Activated B cell treated with CpG ODN at 0.5 μM for 24 hours (primary cell): Measurements from ENCODE around the gene HDAC9. TPM values are rescaled to one million over a fixed set of nuclear protein-coding genes. Genes with fewer than 3 reads are reported as not detected.

ENCODE experiments used
- ATAC-seq: fragments of 200-7000 bp; cut with Tn5 transposase; one replicate; pipeline ENCODE4 v1.10.0; 2021; ENCODE audit warnings: low read depth, mild to moderate bottlenecking, moderate library complexity
- CTCF ChIA-PET: fragments of 350-600 bp; sonication (Branson Sonifier 250); formaldehyde crosslinking; loops from one replicate; lab custom pipeline; 2021; ENCODE audit warnings: antibody characterized with exemption; lab: Charles Lee
- POLR2A ChIA-PET: fragments of 350-600 bp; sonication (Branson Sonifier 250); formaldehyde crosslinking; loops from one replicate; lab custom pipeline; 2021; ENCODE audit warnings: antibody characterized with exemption; lab: Charles Lee
- DNase-seq: peaks from one replicate; pipeline ENCODE4 v3.0.0; 2022
- H3K27ac Mint-ChIP-seq: one replicate; pipeline ENCODE4 v1.8.0; 2020; ENCODE audit warnings: mixed read lengths
- H3K27me3 Mint-ChIP-seq: one replicate; pipeline ENCODE4 v1.8.0; 2021; ENCODE audit warnings: mixed read lengths
- H3K36me3 Mint-ChIP-seq: one replicate; pipeline ENCODE4 v1.8.0; 2021; ENCODE audit warnings: low read depth, mixed read lengths
- H3K4me1 Mint-ChIP-seq: one replicate; pipeline ENCODE4 v1.8.0; 2021; ENCODE audit warnings: mixed read lengths
- H3K4me3 Mint-ChIP-seq: one replicate; pipeline ENCODE4 v1.8.0; 2020; ENCODE audit warnings: mild to moderate bottlenecking, mixed read lengths
- H3K9me3 Mint-ChIP-seq: one replicate; pipeline ENCODE4 v1.8.0; 2020; ENCODE audit warnings: mixed read lengths
- CTCF ChIP-seq: fragments of 200-600 bp; IDR thresholded peaks from one replicate; pipeline ENCODE4 v1.8.0; 2022; ENCODE audit warnings: antibody characterized with exemption, mild to moderate bottlenecking
- intact Hi-C: fragments of 100-400 bp; cut with micrococcal nuclease; formaldehyde crosslinking; loops from one replicate; pipeline ENCODE4 v1.15.1; 2024
- total RNA-seq: library from RNA; stranded (reverse); gene quantifications from 2 replicates; pipeline ENCODE4 v1.2.3, GENCODE V29; 2022

The HDAC9 gene
- total RNA-seq, 1 donor from 2014 or later = 149 TPM

GRCh38 chr7:18786196-18786727, 290.7 kb downstream of the HDAC9 start:
- Mint-ChIP-seq H3K9me3 (peaks cover 3% of the 10 kb centered on the region), H3K27ac (no peak overlapping the region), H3K36me3 (peaks cover 2% of the 10 kb centered on the region), H3K27me3 (no peaks in the 10 kb centered on the region), H3K4me1 (no peaks in the 10 kb centered on the region), H3K4me3 (no peak overlapping the region)
- ChIA-PET CTCF (interaction anchor here (0.6 kb wide), 1 partner anchor 635 kb away, joined by 3 read pairs; no protein-coding TSS in a partner anchor), POLR2A (no interaction called here)
- no peak for TF ChIP-seq CTCF
- ATAC-seq = no peak
- intact Hi-C loops = no loop called here
- no peak for DNase-seq

GRCh38 chr7:18786796-18787195, 291.2 kb downstream of the HDAC9 start:
- no peak for TF ChIP-seq CTCF
- H3K36me3 Mint-ChIP-seq = peaks cover 2% of the 10 kb centered on the region
- ChIA-PET CTCF (interaction anchor here (0.6 kb wide), 1 partner anchor 636 kb away, joined by 3 read pairs; no protein-coding TSS in a partner anchor), POLR2A (no interaction called here)
- no peak overlapping the region for H3K4me3 Mint-ChIP-seq
- peaks cover 3% of the 10 kb centered on the region for H3K9me3 Mint-ChIP-seq
- no peaks in the 10 kb centered on the region for H3K27me3 Mint-ChIP-seq
- H3K4me1 Mint-ChIP-seq = no peaks in the 10 kb centered on the region
- intact Hi-C loops = no loop called here
- ATAC-seq (no peak), DNase-seq (no peak)
- no peak overlapping the region for H3K27ac Mint-ChIP-seq

- no peaks in the 10 kb centered on the region for H3K4me1 Mint-ChIP-seq
- POLR2A ChIA-PET = no interaction called here
- DNase-seq (no peak), ATAC-seq (no peak)
- no peak for TF ChIP-seq CTCF
- H3K27ac Mint-ChIP-seq = no peak overlapping the region
- H3K9me3 Mint-ChIP-seq = peaks cover 3% of the 10 kb centered on the region
- H3K4me3 Mint-ChIP-seq = no peak overlapping the region
- H3K36me3 Mint-ChIP-seq = peaks cover 2% of the 10 kb centered on the region
- intact Hi-C loops = no loop called here
- CTCF ChIA-PET = no interaction called here
- no peaks in the 10 kb centered on the region for H3K27me3 Mint-ChIP-seq
Observed at GRCh38 chr7:18788026-18788425, 292.5 kb downstream of the HDAC9 start.

- ATAC-seq = no peak
- H3K4me3 Mint-ChIP-seq = no peak overlapping the region
- no peaks in the 10 kb centered on the region for H3K4me1 Mint-ChIP-seq
- H3K9me3 Mint-ChIP-seq = no peaks in the 10 kb centered on the region
- intact Hi-C loops = no loop called here
- TF ChIP-seq CTCF = no peak
- no peaks in the 10 kb centered on the region for H3K27me3 Mint-ChIP-seq
- no peak for DNase-seq
- CTCF ChIA-PET = no interaction called here
- no peak overlapping the region for H3K27ac Mint-ChIP-seq
- H3K36me3 Mint-ChIP-seq = peaks cover 2% of the 10 kb centered on the region
- POLR2A ChIA-PET = no interaction called here
Observed at GRCh38 chr7:18792871-18793595, 297.5 kb downstream of the HDAC9 start.

- ChIA-PET POLR2A (no interaction called here), CTCF (no interaction called here)
- Mint-ChIP-seq H3K4me3 (no peak overlapping the region), H3K36me3 (no peaks in the 10 kb centered on the region), H3K4me1 (no peaks in the 10 kb centered on the region), H3K27me3 (no peaks in the 10 kb centered on the region), H3K27ac (no peak overlapping the region), H3K9me3 (no peaks in the 10 kb centered on the region)
- no peak for DNase-seq
- ATAC-seq = no peak
- intact Hi-C loops = no loop called here
- TF ChIP-seq CTCF = no peak
Observed at GRCh38 chr7:18796216-18796615, 300.7 kb downstream of the HDAC9 start.
